Activated B cell treated with CpG ODN at 0.5 μM for 24 hours (primary cell): ENCODE results near the gene SMIM35. TPM values are rescaled to one million over a fixed set of nuclear protein-coding genes. Genes with fewer than 3 reads are reported as not detected.

Source experiments
- ATAC-seq: fragments of 200-7000 bp; cut with Tn5 transposase; one replicate; pipeline ENCODE4 v1.10.0; 2021; ENCODE audit warnings: low read depth, mild to moderate bottlenecking, moderate library complexity
- CTCF ChIA-PET: fragments of 350-600 bp; sonication (Branson Sonifier 250); formaldehyde crosslinking; loops from one replicate; lab custom pipeline; 2021; ENCODE audit warnings: antibody characterized with exemption; lab: Charles Lee
- POLR2A ChIA-PET: fragments of 350-600 bp; sonication (Branson Sonifier 250); formaldehyde crosslinking; loops from one replicate; lab custom pipeline; 2021; ENCODE audit warnings: antibody characterized with exemption; lab: Charles Lee
- DNase-seq: peaks from one replicate; pipeline ENCODE4 v3.0.0; 2022
- H3K27ac Mint-ChIP-seq: one replicate; pipeline ENCODE4 v1.8.0; 2020; ENCODE audit warnings: mixed read lengths
- H3K27me3 Mint-ChIP-seq: one replicate; pipeline ENCODE4 v1.8.0; 2021; ENCODE audit warnings: mixed read lengths
- H3K36me3 Mint-ChIP-seq: one replicate; pipeline ENCODE4 v1.8.0; 2021; ENCODE audit warnings: low read depth, mixed read lengths
- H3K4me1 Mint-ChIP-seq: one replicate; pipeline ENCODE4 v1.8.0; 2021; ENCODE audit warnings: mixed read lengths
- H3K4me3 Mint-ChIP-seq: one replicate; pipeline ENCODE4 v1.8.0; 2020; ENCODE audit warnings: mild to moderate bottlenecking, mixed read lengths
- H3K9me3 Mint-ChIP-seq: one replicate; pipeline ENCODE4 v1.8.0; 2020; ENCODE audit warnings: mixed read lengths
- intact Hi-C: fragments of 100-400 bp; cut with micrococcal nuclease; formaldehyde crosslinking; loops from one replicate; pipeline ENCODE4 v1.15.1; 2024
- total RNA-seq: library from RNA; stranded (reverse); gene quantifications from 2 replicates; pipeline ENCODE4 v1.2.3, GENCODE V29; 2022
- TF ChIP-seq, protein P1 (sequence below): fragments of 200-600 bp; IDR thresholded peaks from one replicate; pipeline ENCODE4 v1.8.0; 2022; ENCODE audit warnings: antibody characterized with exemption, mild to moderate bottlenecking

The SMIM35 gene
- total RNA-seq, 1 donor from 2014 or later = 1.8 TPM

DNA sequence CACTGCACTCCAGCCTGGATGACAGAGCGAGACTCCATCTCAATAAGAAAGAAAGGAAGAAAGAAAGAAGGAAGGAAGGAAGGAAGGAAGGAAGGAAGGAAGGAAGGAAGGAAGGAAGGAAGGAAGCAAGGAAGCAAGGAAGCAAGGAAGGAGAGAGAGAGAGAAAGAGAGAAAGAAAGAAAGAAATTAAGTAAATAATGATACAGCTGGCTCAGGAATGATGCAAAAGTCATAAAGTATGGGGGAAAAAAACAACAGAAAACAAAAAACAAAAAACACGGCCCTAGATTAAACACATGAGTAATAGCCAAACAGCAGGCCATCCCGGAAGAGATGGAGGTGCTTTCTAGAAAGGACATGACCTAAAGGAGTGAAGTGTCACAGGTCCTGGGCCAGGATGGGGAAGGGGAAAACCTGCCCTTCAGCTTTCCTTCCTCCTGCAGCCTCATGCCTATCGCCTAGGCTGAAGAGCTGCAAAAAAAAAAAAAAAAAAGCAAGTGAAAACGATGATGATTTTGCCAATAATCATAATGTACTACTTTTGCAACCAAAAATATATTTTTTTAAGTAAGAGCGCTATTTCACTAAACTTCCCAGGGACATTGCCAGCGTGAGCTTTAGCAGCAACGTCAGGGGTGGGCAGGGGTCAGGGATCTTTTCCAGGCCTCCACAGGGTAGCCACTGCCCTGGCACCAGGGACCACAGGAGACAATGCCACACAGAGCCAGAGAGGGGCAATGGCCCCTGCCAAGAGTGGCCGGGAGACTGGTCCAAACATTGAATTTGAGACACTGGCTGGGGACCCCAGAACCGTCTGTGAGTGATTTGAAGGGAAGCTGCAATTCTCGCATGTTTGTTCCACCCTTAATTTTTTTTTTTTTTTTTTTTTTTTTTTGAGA, 38.0 kb downstream of the SMIM35 start:
- no peak for ATAC-seq
- H3K4me1 Mint-ChIP-seq = peaks cover 61% of the 10 kb centered on the region
- no peaks in the 10 kb centered on the region for H3K27me3 Mint-ChIP-seq
- CTCF ChIA-PET = interaction anchor here (0.8 to 2.5 kb wide), 5 partner anchors 46 to 242 kb away, joined by 3 to 9 read pairs (median 3); partner anchors contain the start of gene IL10RA
- POLR2A ChIA-PET = interaction anchor here (0.6 to 7.9 kb wide), 12 partner anchors 10 to 233 kb away, joined by 3 to 100 read pairs (median 6); partner anchors contain the start of gene IL10RA
- no peak overlapping the region for H3K27ac Mint-ChIP-seq
- no peak for DNase-seq
- no peak overlapping the region for H3K4me3 Mint-ChIP-seq
- intact Hi-C loops = no loop called here
- H3K9me3 Mint-ChIP-seq = no peaks in the 10 kb centered on the region
- no peaks in the 10 kb centered on the region for H3K36me3 Mint-ChIP-seq
- TF ChIP-seq, protein P1, sequence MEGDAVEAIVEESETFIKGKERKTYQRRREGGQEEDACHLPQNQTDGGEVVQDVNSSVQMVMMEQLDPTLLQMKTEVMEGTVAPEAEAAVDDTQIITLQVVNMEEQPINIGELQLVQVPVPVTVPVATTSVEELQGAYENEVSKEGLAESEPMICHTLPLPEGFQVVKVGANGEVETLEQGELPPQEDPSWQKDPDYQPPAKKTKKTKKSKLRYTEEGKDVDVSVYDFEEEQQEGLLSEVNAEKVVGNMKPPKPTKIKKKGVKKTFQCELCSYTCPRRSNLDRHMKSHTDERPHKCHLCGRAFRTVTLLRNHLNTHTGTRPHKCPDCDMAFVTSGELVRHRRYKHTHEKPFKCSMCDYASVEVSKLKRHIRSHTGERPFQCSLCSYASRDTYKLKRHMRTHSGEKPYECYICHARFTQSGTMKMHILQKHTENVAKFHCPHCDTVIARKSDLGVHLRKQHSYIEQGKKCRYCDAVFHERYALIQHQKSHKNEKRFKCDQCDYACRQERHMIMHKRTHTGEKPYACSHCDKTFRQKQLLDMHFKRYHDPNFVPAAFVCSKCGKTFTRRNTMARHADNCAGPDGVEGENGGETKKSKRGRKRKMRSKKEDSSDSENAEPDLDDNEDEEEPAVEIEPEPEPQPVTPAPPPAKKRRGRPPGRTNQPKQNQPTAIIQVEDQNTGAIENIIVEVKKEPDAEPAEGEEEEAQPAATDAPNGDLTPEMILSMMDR = no peak

DNA sequence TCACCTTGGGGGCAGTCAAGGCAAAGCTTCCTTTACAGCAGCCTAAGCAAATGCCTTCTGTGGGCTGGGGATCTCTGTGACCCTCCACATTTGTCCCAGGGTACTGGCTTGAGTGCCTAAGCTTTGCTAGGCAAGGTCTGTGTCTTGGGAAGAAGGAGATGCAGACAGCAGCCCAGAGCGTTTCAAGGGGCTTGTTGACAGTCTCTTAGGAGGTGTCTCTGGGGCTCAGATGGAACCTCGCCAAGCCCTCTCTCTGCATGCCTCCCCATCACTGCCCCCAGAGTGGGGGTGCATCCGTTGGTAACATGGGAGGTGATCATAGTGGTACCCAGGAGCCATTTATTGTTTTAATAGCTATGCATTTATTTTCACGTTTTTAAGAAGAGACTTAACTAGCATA, 39.0 kb downstream of the SMIM35 start:
- no peak for ATAC-seq
- POLR2A ChIA-PET = interaction anchor here (0.6 to 7.9 kb wide), 9 partner anchors 9 to 232 kb away, joined by 3 to 100 read pairs (median 7); partner anchors contain the start of gene IL10RA
- Mint-ChIP-seq H3K4me3 (no peak overlapping the region), H3K27ac (no peak overlapping the region), H3K9me3 (no peaks in the 10 kb centered on the region), H3K4me1 (peaks cover 55% of the 10 kb centered on the region), H3K27me3 (no peaks in the 10 kb centered on the region), H3K36me3 (no peaks in the 10 kb centered on the region)
- CTCF ChIA-PET = interaction anchor here (0.8 to 2.5 kb wide), 4 partner anchors 45 to 241 kb away, joined by 3 to 9 read pairs (median 3); no protein-coding TSS in a partner anchor
- intact Hi-C loops = no loop called here
- DNase-seq = no peak
- TF ChIP-seq, protein P1 = no peak

DNA sequence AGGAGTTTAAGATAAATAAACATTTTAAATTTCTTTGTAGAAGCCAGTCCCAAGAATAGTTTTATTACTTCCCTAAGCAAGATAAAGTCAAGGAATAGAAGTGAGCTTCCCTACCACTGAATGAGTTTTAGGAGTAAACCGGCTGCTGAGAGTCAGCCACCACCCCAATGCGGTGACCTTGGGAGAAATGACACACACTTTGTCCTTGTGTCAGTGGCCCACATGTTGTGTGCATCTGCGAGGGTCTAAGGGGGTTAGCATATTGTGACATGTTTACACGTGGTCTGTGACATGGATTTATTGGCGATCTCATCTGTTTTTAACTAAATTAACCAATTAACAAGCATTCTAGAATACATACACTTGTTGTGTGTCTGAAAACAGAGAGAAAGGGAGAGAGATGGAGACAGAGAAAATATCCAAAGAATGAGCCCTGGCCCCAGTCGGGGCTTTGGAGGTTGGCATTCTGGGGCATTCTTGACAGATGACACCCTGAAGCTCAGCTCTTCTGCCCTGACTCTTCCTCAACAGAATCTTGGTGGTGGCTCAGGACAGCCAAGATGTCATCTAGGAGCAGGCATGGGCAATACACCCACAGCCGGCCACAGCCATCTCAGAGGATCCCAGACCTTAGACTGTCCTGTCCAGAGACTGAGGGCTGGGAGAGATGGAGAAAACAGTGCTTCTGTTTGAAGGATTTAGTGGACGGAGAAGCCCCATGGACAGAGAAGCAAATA, 39.6 kb downstream of the SMIM35 start:
- Mint-ChIP-seq H3K36me3 (no peaks in the 10 kb centered on the region), H3K9me3 (no peaks in the 10 kb centered on the region), H3K4me3 (no peak overlapping the region), H3K27ac (peak overlapping the region; percentile 56), H3K27me3 (no peaks in the 10 kb centered on the region), H3K4me1 (peaks cover 49% of the 10 kb centered on the region)
- ChIA-PET POLR2A (interaction anchor here (0.7 to 7.9 kb wide), 10 partner anchors 25 to 232 kb away, joined by 4 to 100 read pairs (median 6); partner anchors contain the start of gene IL10RA), CTCF (interaction anchor here (0.9 to 2.5 kb wide), 5 partner anchors 45 to 240 kb away, joined by 3 to 9 read pairs (median 4); no protein-coding TSS in a partner anchor)
- intact Hi-C loops = loop anchor here (1.0 kb wide), 1 partner anchor 35 kb away; no protein-coding TSS in a partner anchor
- ATAC-seq (no peak), DNase-seq (no peak)
- TF ChIP-seq, protein P1 = no peak

DNA sequence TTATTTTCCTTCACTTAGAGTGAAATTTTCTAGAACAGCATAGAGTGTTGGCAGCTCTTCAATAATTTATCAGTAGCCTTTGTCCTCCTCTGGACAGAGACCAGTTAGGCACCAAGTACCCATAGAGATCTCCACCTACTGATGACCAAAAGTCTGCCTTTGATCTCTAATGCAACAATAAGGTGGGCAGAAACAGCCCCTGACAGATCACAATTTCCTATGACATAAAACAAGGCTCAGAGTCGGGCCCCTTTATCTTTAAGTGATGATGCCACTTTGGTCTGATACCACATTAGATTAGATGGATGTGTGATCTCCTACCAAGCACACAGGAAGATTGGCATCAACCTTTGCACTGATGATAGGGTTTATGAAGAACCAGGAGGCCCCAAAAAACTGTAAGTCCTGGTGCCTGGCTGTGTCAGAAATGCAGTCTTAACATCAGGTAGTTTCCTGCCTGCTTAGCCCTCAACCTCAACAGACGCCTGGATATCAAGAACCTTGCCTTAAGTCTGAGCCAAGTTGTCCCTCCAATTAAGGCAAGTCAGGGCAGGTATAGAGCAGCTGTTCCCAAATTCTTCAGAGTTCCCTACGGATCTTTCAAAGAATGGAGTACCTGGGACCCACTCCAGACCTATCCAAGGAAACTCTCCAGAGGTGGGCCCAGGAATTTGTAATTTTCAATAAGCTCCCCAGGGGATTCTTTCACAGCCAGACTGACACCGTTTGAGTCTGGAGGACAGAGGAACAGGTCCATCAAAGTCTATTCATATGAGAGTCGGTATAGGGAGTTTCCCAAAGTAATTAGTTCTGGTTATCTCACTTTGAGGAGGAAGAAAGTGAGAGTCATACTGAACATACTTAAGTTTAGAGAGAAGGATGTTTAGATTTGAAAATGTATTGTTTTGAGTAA, 40.5 kb downstream of the SMIM35 start:
- Mint-ChIP-seq H3K4me3 (no peak overlapping the region), H3K27ac (peak overlapping the region; percentile 56), H3K4me1 (peaks cover 40% of the 10 kb centered on the region), H3K36me3 (no peaks in the 10 kb centered on the region), H3K27me3 (no peaks in the 10 kb centered on the region), H3K9me3 (no peaks in the 10 kb centered on the region)
- ChIA-PET CTCF (interaction anchor here (1.1 to 1.4 kb wide), 2 partner anchors 58 to 238 kb away, joined by 4 read pairs; no protein-coding TSS in a partner anchor), POLR2A (interaction anchor here (0.7 to 7.9 kb wide), 9 partner anchors 24 to 231 kb away, joined by 4 to 100 read pairs (median 7); partner anchors contain the start of gene IL10RA)
- ATAC-seq (peak; percentile 53), DNase-seq (no peak)
- TF ChIP-seq, protein P1 = no peak
- intact Hi-C loops = loop anchor here (1.0 kb wide), 1 partner anchor 34 kb away; no protein-coding TSS in a partner anchor
